GM12801 (cell line): ENCODE data around the gene TBC1D5.

Experiments used
- TF ChIP-seq, protein P1 (sequence below): IDR thresholded peaks from one replicate; pipeline ENCODE4 v1.5.1; 2011; ENCODE audit warnings: control low read depth; ENCODE audit not compliant: insufficient read length; ENCODE audit errors: extremely low read depth

The TBC1D5 gene

GRCh38 chr3:17158941-17159682 is 583.3 kb downstream of the TBC1D5 start:
- TF ChIP-seq, protein P1, sequence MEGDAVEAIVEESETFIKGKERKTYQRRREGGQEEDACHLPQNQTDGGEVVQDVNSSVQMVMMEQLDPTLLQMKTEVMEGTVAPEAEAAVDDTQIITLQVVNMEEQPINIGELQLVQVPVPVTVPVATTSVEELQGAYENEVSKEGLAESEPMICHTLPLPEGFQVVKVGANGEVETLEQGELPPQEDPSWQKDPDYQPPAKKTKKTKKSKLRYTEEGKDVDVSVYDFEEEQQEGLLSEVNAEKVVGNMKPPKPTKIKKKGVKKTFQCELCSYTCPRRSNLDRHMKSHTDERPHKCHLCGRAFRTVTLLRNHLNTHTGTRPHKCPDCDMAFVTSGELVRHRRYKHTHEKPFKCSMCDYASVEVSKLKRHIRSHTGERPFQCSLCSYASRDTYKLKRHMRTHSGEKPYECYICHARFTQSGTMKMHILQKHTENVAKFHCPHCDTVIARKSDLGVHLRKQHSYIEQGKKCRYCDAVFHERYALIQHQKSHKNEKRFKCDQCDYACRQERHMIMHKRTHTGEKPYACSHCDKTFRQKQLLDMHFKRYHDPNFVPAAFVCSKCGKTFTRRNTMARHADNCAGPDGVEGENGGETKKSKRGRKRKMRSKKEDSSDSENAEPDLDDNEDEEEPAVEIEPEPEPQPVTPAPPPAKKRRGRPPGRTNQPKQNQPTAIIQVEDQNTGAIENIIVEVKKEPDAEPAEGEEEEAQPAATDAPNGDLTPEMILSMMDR: no peak

- TF ChIP-seq, protein P1: no peak
Observed at GRCh38 chr3:17157713-17158112, 584.7 kb downstream of the TBC1D5 start.

DNA sequence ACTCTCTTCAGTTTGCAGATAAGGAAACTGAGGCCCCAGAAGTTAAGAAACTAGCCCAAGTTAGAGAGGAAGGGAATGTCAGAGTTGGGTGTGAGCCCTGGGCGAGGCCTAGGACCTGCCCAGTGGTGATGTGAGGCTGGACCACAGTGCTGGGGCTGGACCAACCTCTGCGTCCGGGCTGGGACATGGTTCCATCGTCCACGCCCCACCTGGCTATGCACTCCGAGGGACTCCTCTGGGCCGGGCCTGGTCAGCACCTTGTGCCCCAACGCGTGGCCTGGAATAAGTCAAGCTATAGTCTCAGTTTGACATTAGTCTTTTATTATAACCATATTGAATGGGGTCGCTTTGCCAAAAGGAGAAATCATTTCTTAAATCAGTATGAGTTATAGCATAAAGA is 585.6 kb downstream of the TBC1D5 start:
- TF ChIP-seq, protein P1: no peak

GRCh38 chr3:17155951-17156350 is 586.5 kb downstream of the TBC1D5 start:
- TF ChIP-seq, protein P1: no peak

- TF ChIP-seq, protein P1: no peak
Observed at GRCh38 chr3:17154941-17155340, 587.5 kb downstream of the TBC1D5 start.

GRCh38 chr3:17154221-17154620 is 588.2 kb downstream of the TBC1D5 start:
- TF ChIP-seq, protein P1: no peak

- TF ChIP-seq, protein P1: no peak
Observed at GRCh38 chr3:17153209-17153608, 589.2 kb downstream of the TBC1D5 start.
